ENCODE results near the gene GRHL3.
"Not testable (repeated sequence)": the region's sequence is repeated elsewhere in the genome, so short reads cannot be mapped to it uniquely, and the experiment has no call there.

GRHL3 gene

DNA sequence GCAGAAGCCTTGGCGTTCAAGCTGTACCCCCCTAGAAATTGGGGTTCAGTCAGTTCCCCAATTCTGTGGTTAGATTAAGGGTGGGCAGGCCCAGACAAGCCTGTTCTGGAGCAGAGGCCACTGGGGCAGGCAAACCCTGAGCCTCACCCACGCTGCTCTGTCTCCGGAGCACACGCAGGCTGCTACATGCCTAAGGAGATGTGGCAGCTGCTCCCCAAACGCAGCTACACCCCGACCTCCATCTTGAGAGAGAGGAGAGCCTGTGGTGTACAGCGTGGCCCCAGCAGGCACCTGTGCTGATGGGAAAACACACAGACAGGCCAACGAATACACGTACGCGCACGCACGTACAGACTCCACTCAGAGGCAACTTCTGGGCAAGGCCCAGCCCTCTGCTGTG is 33.9 kb upstream of the GRHL3 start:
- CTCF ChIA-PET = no interaction called here
- no peak for DNase-seq (ENCODE audit: extremely low spot score)
- POLR2A ChIA-PET = no interaction called here
- TF ChIP-seq SUZ12 (IDR thresholded peaks at IDR 0.05) = no peak
- no peak for TF ChIP-seq NFRKB (IDR thresholded peaks at IDR 0.05)
- TF ChIP-seq HDGF (IDR thresholded peaks at IDR 0.05; ENCODE audit: borderline replicate concordance) = no peak
- TF ChIP-seq CTBP1 (IDR thresholded peaks at IDR 0.05; ENCODE audit: borderline replicate concordance) = no peak
- no peak for TF ChIP-seq FOXA1 (IDR thresholded peaks at IDR 0.05)
- no peak for TF ChIP-seq FOXK2 (IDR thresholded peaks at IDR 0.05)
- TF ChIP-seq LEF1 (IDR thresholded peaks at IDR 0.05; ENCODE audit: borderline replicate concordance) = no peak
- TF ChIP-seq ZNF384 (IDR thresholded peaks at IDR 0.05) = no peak
- TF ChIP-seq ELF4 (IDR thresholded peaks at IDR 0.05) = no peak

DNA sequence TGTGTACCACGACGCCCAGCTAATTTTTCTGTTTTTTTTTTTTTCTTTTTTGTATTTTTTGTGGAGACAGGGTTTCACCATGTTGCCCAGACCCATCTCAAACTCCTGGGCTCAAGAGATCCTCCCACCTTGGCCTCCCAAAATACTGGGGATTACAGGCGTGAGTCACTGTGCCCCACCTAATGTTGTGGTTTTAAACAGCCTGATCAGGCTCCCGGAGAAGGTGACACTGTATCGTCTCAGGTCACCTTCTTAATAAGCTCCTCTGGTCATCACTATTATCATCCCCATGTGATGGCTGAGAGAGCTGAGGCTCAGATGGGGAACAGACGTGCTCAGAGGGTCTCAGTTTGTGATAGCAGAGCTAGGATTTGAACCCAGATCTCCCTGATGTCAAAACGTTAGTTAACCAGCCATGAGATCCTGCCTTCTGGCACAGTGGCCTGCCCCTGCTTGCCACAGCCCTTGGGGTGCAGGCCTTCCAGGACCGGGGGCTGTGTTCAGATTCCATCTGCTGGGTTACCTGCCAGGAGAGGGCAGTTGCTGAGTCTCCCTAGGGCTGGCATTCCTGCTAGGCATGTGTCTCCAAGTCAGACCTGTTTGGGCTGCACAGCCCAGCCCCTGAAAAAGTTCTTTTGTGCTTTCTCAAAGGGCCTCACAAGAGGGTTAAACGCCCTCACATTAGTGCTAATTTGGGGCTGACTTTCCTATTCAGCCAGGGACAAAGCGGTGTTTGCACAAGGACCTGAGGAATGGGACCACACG is 32.7 kb upstream of the GRHL3 start:
- TF ChIP-seq LEF1 (IDR thresholded peaks at IDR 0.05; ENCODE audit: borderline replicate concordance) = no peak
- no peak for TF ChIP-seq BHLHE40 (IDR thresholded peaks at IDR 0.05; ENCODE audit: borderline replicate concordance)
- no peak for TF ChIP-seq ELF4 (IDR thresholded peaks at IDR 0.05)
- no peak for TF ChIP-seq TARDBP (IDR thresholded peaks at IDR 0.05)
- TF ChIP-seq ZNF384 (IDR thresholded peaks at IDR 0.05) = no peak
- TF ChIP-seq SUZ12 (IDR thresholded peaks at IDR 0.05) = no peak
- TF ChIP-seq, protein P1, sequence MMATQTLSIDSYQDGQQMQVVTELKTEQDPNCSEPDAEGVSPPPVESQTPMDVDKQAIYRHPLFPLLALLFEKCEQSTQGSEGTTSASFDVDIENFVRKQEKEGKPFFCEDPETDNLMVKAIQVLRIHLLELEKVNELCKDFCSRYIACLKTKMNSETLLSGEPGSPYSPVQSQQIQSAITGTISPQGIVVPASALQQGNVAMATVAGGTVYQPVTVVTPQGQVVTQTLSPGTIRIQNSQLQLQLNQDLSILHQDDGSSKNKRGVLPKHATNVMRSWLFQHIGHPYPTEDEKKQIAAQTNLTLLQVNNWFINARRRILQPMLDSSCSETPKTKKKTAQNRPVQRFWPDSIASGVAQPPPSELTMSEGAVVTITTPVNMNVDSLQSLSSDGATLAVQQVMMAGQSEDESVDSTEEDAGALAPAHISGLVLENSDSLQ (IDR thresholded peaks at IDR 0.05) = no peak
- no peak for TF ChIP-seq CTBP1 (IDR thresholded peaks at IDR 0.05; ENCODE audit: borderline replicate concordance)
- TF ChIP-seq HDGF (IDR thresholded peaks at IDR 0.05; ENCODE audit: borderline replicate concordance) = no peak
- TF ChIP-seq FOXA1 (IDR thresholded peaks at IDR 0.05) = no peak
- no peak for TF ChIP-seq ARNT (IDR thresholded peaks at IDR 0.05)
- no peak for TF ChIP-seq NFRKB (IDR thresholded peaks at IDR 0.05)
- no peak for TF ChIP-seq FOXK2 (IDR thresholded peaks at IDR 0.05)
- TF ChIP-seq SP1 (IDR thresholded peaks at IDR 0.05) = no peak
- TF ChIP-seq L3MBTL2 (conservative IDR thresholded peaks at IDR 0.05) = no peak
- TF ChIP-seq FOXM1 (IDR thresholded peaks at IDR 0.05; ENCODE audit: borderline replicate concordance) = no peak
- no peak for DNase-seq (ENCODE audit: extremely low spot score)
- ChIA-PET POLR2A (no interaction called here), CTCF (no interaction called here)

- CTCF ChIA-PET = interaction anchor here (1.1 kb wide), 1 partner anchor 9 kb away, joined by 5 read pairs; no protein-coding TSS in a partner anchor
- POLR2A ChIA-PET; DNase-seq (ENCODE audit: extremely low spot score): not testable (repeated sequence)
Measured at GRCh38 chr1:24287779-24288178, 31.4 kb upstream of the GRHL3 start.

DNA sequence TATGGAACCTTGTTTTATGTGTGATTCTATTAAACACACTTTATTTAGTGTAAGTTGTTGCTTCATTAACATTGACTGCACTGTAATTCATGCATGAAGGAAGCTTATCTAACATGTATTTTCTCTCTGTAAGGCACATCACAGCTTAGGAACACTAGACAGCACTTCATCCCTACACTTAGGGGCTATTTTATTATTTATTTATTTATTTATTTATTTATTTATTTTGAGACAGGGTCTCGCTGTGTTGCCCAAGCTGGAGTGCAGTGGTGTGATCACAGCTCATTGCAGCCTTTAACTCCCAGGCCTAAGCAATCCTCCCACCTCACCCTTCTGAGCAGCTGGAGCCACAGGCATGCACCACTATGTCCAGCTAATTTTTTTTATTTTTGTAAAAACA is 30.7 kb upstream of the GRHL3 start:
- no peak for DNase-seq (ENCODE audit: extremely low spot score)
- TF ChIP-seq FOXA1 (IDR thresholded peaks at IDR 0.05) (no peak), ZNF384 (IDR thresholded peaks at IDR 0.05) (no peak), FOXK2 (IDR thresholded peaks at IDR 0.05) (no peak), FOXM1 (IDR thresholded peaks at IDR 0.05; ENCODE audit: borderline replicate concordance) (no peak), HDGF (IDR thresholded peaks at IDR 0.05; ENCODE audit: borderline replicate concordance) (no peak), LEF1 (IDR thresholded peaks at IDR 0.05; ENCODE audit: borderline replicate concordance) (no peak), L3MBTL2 (conservative IDR thresholded peaks at IDR 0.05) (no peak), CTBP1 (IDR thresholded peaks at IDR 0.05; ENCODE audit: borderline replicate concordance) (no peak), TARDBP (IDR thresholded peaks at IDR 0.05) (no peak), NFRKB (IDR thresholded peaks at IDR 0.05) (no peak), BHLHE40 (IDR thresholded peaks at IDR 0.05; ENCODE audit: borderline replicate concordance) (no peak), SUZ12 (IDR thresholded peaks at IDR 0.05) (no peak), ELF4 (IDR thresholded peaks at IDR 0.05) (no peak), SP1 (IDR thresholded peaks at IDR 0.05) (no peak)
- TF ChIP-seq, protein P1 (IDR thresholded peaks at IDR 0.05) = no peak
- ChIA-PET CTCF (interaction anchor here (1.1 kb wide), 1 partner anchor 10 kb away, joined by 5 read pairs; no protein-coding TSS in a partner anchor), POLR2A (interaction anchor here (1.3 kb wide), 1 partner anchor 33 kb away, joined by 5 read pairs; no protein-coding TSS in a partner anchor)

DNA sequence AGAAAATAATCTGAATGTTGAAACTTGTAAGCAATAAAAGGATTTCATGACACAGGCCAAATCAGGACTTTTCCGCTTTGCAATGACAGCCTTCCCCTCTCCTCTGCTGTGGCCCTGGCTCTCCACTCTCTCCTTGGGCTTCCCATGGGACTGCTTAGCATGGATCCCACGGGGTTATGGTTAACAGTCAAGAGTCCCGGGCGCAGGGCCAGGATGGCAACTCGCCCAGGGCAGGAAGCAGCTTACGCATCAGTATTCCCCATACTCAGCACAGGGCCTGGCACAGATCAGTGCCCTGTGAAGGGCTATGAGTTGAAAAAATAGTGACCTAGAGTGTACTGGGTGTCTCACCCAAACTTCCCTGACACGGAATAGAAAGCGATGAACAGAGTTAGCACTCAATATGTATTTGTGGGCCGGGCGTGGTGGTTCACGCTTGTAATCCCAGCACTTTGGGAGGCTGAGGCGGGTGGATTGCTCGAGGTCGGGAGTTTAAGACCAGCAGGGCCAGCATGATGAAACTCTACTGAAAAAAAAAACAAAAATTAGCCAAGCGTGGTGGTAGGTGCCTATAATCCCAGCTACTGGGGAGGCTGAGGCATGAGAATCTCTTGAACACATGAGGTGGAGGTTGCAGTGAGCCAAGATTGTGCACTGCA is 29.1 kb upstream of the GRHL3 start:
- TF ChIP-seq CTBP1 (IDR thresholded peaks at IDR 0.05; ENCODE audit: borderline replicate concordance) = no peak
- no peak for TF ChIP-seq ELF4 (IDR thresholded peaks at IDR 0.05)
- no peak for TF ChIP-seq ARNT (IDR thresholded peaks at IDR 0.05)
- TF ChIP-seq FOXK2 (IDR thresholded peaks at IDR 0.05) = no peak
- TF ChIP-seq HDGF (IDR thresholded peaks at IDR 0.05; ENCODE audit: borderline replicate concordance) = no peak
- TF ChIP-seq SUZ12 (IDR thresholded peaks at IDR 0.05) = no peak
- no peak for TF ChIP-seq TARDBP (IDR thresholded peaks at IDR 0.05)
- TF ChIP-seq FOXA1 (IDR thresholded peaks at IDR 0.05) = no peak
- DNase-seq (ENCODE audit: extremely low spot score) = no peak
- ChIA-PET CTCF (no interaction called here), POLR2A (interaction anchor here (1.3 kb wide), 1 partner anchor 31 kb away, joined by 5 read pairs; no protein-coding TSS in a partner anchor)

- CTCF ChIA-PET = interaction anchor here (0.9 kb wide), 1 partner anchor 101 kb away, joined by 3 read pairs; no protein-coding TSS in a partner anchor
- TF ChIP-seq NFRKB (IDR thresholded peaks at IDR 0.05) (no peak), LEF1 (IDR thresholded peaks at IDR 0.05; ENCODE audit: borderline replicate concordance) (no peak), L3MBTL2 (conservative IDR thresholded peaks at IDR 0.05) (no peak), BHLHE40 (IDR thresholded peaks at IDR 0.05; ENCODE audit: borderline replicate concordance) (no peak), CTBP1 (IDR thresholded peaks at IDR 0.05; ENCODE audit: borderline replicate concordance) (no peak), FOXK2 (IDR thresholded peaks at IDR 0.05) (no peak), ZNF384 (IDR thresholded peaks at IDR 0.05) (no peak), ARNT (IDR thresholded peaks at IDR 0.05) (no peak), HDGF (IDR thresholded peaks at IDR 0.05; ENCODE audit: borderline replicate concordance) (no peak), SP1 (IDR thresholded peaks at IDR 0.05) (no peak), TARDBP (IDR thresholded peaks at IDR 0.05) (no peak), FOXM1 (IDR thresholded peaks at IDR 0.05; ENCODE audit: borderline replicate concordance) (no peak), FOXA1 (IDR thresholded peaks at IDR 0.05) (no peak), SUZ12 (IDR thresholded peaks at IDR 0.05) (no peak), ELF4 (IDR thresholded peaks at IDR 0.05) (no peak)
- TF ChIP-seq, protein P1 (IDR thresholded peaks at IDR 0.05) = no peak
- POLR2A ChIA-PET = no interaction called here
- DNase-seq (ENCODE audit: extremely low spot score) = no peak
Measured at GRCh38 chr1:24290933-24291487, 28.1 kb upstream of the GRHL3 start.
